Neutrophil (primary cell): ENCODE measurements around the gene AASDH.

Experiments used
- H3K27ac ChIP-seq: fragments of 200-600 bp; sonication (generic); 2 replicates; pipeline ENCODE4 v1.5.1; 2016; ENCODE audit warnings: mild to moderate bottlenecking, moderate library complexity
- H3K27me3 ChIP-seq: fragments of 200-600 bp; sonication (generic); 2 replicates; pipeline ENCODE4 v1.6.0; 2016; ENCODE audit warnings: mild to moderate bottlenecking
- H3K36me3 ChIP-seq: fragments of 200-600 bp; sonication (generic); 2 replicates; pipeline ENCODE4 v1.5.1; 2017
- H3K4me1 ChIP-seq, 2 experiments: fragments of 200-600 bp in 1 of 2; sonication (generic) in 1 of 2; 1 replicate in 1 of 2; 2 replicates in 1 of 2; pipeline versions ENCODE4 v1.5.1 to v1.6.1; 2013 to 2016; ENCODE audit warnings: low read depth in 1 of 2, low read length in 1 of 2, mild to moderate bottlenecking in 1 of 2, moderate library complexity in 1 of 2; ENCODE audit not compliant: control insufficient read depth in 1 of 2, insufficient read depth in 1 of 2
- H3K4me3 ChIP-seq, 2 experiments: fragments of 200-600 bp in 1 of 2; sonication (generic) in 1 of 2; 1 replicate in 1 of 2; 2 replicates in 1 of 2; pipeline ENCODE4 v1.5.1; 2013 to 2016; ENCODE audit warnings: low read depth in 1 of 2, low read length in 1 of 2, mild to moderate bottlenecking in 1 of 2, moderate library complexity in 1 of 2
- H3K9me3 ChIP-seq: fragments of 200-600 bp; sonication (generic); 2 replicates; pipeline ENCODE4 v1.5.1; 2016
- CTCF ChIP-seq: fragments of 200-600 bp; sonication (generic); IDR thresholded peaks from 2 replicates; pipeline ENCODE4 v1.5.1; 2016; ENCODE audit warnings: antibody characterized with exemption

Gene AASDH

DNA sequence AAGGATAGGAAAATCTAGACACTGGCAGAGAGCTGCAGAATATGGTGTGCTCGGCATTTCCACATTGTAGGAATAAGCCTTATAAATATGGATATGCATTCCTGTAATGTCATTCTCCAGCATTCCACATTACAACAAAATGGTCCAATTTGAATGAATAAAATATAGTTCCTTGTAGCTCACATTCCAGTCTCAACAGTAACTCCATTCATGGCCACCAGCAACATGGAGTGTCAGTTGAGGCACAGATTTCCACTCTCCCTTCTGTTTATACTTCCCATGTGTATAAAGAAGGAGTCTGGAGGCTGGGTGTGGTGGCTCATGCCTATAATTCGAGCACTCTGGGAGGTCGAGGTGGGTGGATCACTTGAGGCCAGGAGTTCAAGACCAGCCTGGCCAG, 84.5 kb downstream of the AASDH start:
- H3K36me3 ChIP-seq, result no peaks in the 10 kb centered on the region
- H3K27ac ChIP-seq, result no peak overlapping the region
- H3K4me3 ChIP-seq, result no peak overlapping the region
- H3K9me3 ChIP-seq, result no peaks in the 10 kb centered on the region
- no peaks in the 10 kb centered on the region for H3K4me1 ChIP-seq
- TF ChIP-seq CTCF, result no peak
- no peaks in the 10 kb centered on the region for H3K27me3 ChIP-seq

- TF ChIP-seq CTCF, result no peak
- Histone ChIP-seq H3K9me3 (no peaks in the 10 kb centered on the region), H3K4me3 (no peak overlapping the region), H3K4me1 (no peaks in the 10 kb centered on the region), H3K27ac (no peak overlapping the region), H3K27me3 (no peaks in the 10 kb centered on the region), H3K36me3 (no peaks in the 10 kb centered on the region)
These were observed 85.2 kb downstream of the AASDH start for GRCh38 chr4:56301997-56302496.

DNA sequence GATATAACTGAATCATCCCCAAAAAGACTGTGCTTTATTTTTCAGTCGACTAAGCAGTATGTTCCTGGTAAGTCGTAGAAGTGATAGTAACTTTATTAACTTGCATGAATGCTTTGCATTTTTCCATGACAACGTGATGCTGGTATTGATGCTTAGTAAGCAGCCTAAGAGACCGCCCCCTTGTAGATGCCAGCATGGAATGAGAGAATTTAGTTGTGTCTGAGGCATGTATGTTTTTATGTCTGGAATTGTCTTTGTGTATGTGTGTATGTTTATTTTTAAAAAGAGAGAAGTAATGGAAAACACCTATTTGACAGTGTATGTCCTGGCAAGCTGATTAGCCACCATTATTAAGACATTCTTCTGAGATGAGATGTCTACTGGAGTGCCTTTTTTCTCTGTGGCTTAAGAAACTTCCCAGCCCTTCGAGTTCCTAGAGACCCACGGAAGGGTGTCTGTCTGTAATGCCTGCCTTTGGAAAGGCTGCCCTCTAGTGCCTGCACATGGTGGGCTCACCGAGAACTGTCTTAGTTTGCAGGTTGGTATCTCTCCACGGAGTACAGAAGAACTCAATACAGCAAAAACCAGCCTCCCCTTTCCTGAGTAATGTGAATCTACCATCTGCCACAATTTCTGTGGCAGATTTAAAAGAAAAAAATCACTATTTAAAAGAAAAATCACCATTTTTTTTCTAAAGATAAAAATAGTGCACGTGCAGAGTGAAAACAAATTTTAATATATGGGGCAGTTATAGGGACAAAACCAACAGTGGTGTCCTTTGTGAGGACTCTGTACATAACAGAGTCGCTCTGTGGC, 85.9 kb downstream of the AASDH start:
- Histone ChIP-seq H3K9me3 (no peaks in the 10 kb centered on the region), H3K27me3 (no peaks in the 10 kb centered on the region), H3K4me3 (no peak overlapping the region), H3K36me3 (no peaks in the 10 kb centered on the region), H3K4me1 (no peaks in the 10 kb centered on the region), H3K27ac (no peak overlapping the region)
- no peak for TF ChIP-seq CTCF

DNA sequence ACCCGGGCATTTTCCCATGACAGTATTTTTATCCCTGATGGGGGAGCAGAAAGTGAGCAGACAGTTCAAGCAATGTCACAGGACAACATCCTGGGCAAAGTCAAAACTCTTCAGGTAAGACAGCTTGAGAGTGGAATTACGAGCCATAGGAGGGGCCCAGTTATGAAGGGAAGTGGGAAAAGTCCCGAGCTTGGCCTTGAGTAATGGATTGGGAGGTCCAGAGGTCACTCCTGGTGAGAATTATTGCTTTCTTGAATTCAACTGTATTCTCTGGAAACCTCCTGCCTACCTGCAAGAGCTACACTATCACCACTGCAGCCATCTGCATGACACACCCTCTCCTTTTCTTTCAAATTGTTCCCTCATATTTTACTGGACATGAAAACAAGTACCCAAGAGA, 89.1 kb downstream of the AASDH start:
- Histone ChIP-seq H3K4me1 (no peaks in the 10 kb centered on the region), H3K9me3 (no peaks in the 10 kb centered on the region), H3K36me3 (no peaks in the 10 kb centered on the region), H3K4me3 (no peak overlapping the region), H3K27ac (no peak overlapping the region), H3K27me3 (no peaks in the 10 kb centered on the region)
- no peak for TF ChIP-seq CTCF

GRCh38 chr4:56297776-56298175, 89.5 kb downstream of the AASDH start:
- Histone ChIP-seq H3K4me3 (no peak overlapping the region), H3K4me1 (no peaks in the 10 kb centered on the region), H3K9me3 (no peaks in the 10 kb centered on the region), H3K27me3 (no peaks in the 10 kb centered on the region), H3K36me3 (no peaks in the 10 kb centered on the region), H3K27ac (no peak overlapping the region)
- no peak for TF ChIP-seq CTCF
